Measurements from ENCODE around the gene NET1.

DNA sequence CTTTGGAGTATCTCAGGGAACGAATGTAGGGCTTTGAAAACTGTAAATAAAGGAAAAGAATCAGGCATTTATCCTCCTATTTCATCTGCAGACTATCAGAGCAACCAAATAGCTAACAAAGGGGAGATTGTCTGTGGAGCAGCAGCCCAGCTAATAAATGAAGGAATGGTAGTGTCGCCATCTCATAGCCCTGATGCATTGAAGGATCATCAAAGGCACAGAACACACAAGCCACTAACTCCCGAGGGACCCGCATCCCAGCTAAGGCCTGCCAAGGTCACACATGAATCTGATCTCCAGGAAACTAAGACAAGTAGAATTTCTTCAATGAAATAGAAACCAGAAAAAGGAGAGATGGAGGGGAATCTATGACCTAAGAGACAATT, 48.8 kb downstream of the NET1 start:
- TF ChIP-seq POLR2A (IDR thresholded peaks at IDR 0.05), result no peak
- TF ChIP-seq, protein P1, sequence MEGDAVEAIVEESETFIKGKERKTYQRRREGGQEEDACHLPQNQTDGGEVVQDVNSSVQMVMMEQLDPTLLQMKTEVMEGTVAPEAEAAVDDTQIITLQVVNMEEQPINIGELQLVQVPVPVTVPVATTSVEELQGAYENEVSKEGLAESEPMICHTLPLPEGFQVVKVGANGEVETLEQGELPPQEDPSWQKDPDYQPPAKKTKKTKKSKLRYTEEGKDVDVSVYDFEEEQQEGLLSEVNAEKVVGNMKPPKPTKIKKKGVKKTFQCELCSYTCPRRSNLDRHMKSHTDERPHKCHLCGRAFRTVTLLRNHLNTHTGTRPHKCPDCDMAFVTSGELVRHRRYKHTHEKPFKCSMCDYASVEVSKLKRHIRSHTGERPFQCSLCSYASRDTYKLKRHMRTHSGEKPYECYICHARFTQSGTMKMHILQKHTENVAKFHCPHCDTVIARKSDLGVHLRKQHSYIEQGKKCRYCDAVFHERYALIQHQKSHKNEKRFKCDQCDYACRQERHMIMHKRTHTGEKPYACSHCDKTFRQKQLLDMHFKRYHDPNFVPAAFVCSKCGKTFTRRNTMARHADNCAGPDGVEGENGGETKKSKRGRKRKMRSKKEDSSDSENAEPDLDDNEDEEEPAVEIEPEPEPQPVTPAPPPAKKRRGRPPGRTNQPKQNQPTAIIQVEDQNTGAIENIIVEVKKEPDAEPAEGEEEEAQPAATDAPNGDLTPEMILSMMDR (IDR thresholded peaks at IDR 0.05), result no peak

Data from lower leg skin (tissue), 3 donors.